Neural cell (in vitro differentiated cells): ENCODE results near the gene FKBP2. TPM values are rescaled to one million over a fixed set of nuclear protein-coding genes. Genes with fewer than 3 reads are reported as not detected.

Experiments
- H2AFZ ChIP-seq: fragments of 200-600, 300-800 bp; sonication (generic), shearing (Covaris generic); 2 replicates; pipeline ENCODE4 v1.6.0; 2014; ENCODE audit warnings: low read depth, mild to moderate bottlenecking, antibody characterized with exemption, low read length, moderate library complexity
- H3F3A ChIP-seq: fragments of 200-600 bp; shearing (Covaris generic); 2 replicates; pipeline ENCODE4 v1.6.1; 2016; ENCODE audit warnings: mild to moderate bottlenecking, moderate library complexity, mixed read lengths, antibody characterized with exemption, low read length; ENCODE audit not compliant: insufficient read depth, poor library complexity, severe bottlenecking
- H3K27ac ChIP-seq: fragments of 200-600, 300-800 bp; sonication (generic), shearing (Covaris generic); 2 replicates; pipeline ENCODE4 v1.5.1; 2014; ENCODE audit warnings: mild to moderate bottlenecking, low read length, moderate library complexity
- H3K27me3 ChIP-seq: fragments of 300-800, 200-600 bp; sonication (generic), shearing (Covaris generic); 2 replicates; pipeline ENCODE4 v1.6.0; 2014; ENCODE audit warnings: mild to moderate bottlenecking, low read depth, low read length, moderate library complexity; ENCODE audit not compliant: insufficient read depth
- H3K36me3 ChIP-seq: fragments of 300-800, 200-600 bp; sonication (generic), shearing (Covaris generic); 2 replicates; pipeline ENCODE4 v1.5.1; 2014; ENCODE audit warnings: mild to moderate bottlenecking, antibody characterized with exemption, low read length, moderate library complexity; ENCODE audit not compliant: insufficient read depth
- H3K4me2 ChIP-seq: fragments of 300-800, 200-600 bp; sonication (generic), shearing (Covaris generic); 2 replicates; pipeline ENCODE4 v1.6.0; 2014; ENCODE audit warnings: mild to moderate bottlenecking, low read length
- H3K4me3 ChIP-seq: fragments of 300-800, 200-600 bp; sonication (generic), shearing (Covaris generic); 2 replicates; pipeline ENCODE4 v1.5.1; 2014; ENCODE audit warnings: mild to moderate bottlenecking, low read length, moderate library complexity
- H3K79me2 ChIP-seq: fragments of 200-600 bp; shearing (Covaris generic); replicated peaks from 2 replicates; pipeline ENCODE4 v1.6.0; 2014; ENCODE audit warnings: mild to moderate bottlenecking, low read length, moderate library complexity; ENCODE audit not compliant: insufficient read depth
- H3K9ac ChIP-seq: fragments of 300-800, 200-600 bp; sonication (generic), shearing (Covaris generic); 2 replicates; pipeline ENCODE4 v1.6.1; 2016; ENCODE audit warnings: mild to moderate bottlenecking, low read length, mixed read lengths
- H3K9me2 ChIP-seq: fragments of 200-600 bp; shearing (Covaris generic); 2 replicates; pipeline ENCODE4 v1.6.1; 2016; ENCODE audit warnings: mild to moderate bottlenecking, low read length, mixed read lengths; ENCODE audit not compliant: insufficient read depth
- H3K9me3 ChIP-seq: fragments of 200-600, 300-800 bp; sonication (generic), shearing (Covaris generic); 2 replicates; pipeline ENCODE4 v1.6.1; 2016; ENCODE audit warnings: mild to moderate bottlenecking, mixed run types, low read length, moderate library complexity, mixed read lengths
- H4K20me1 ChIP-seq: fragments of 200-600 bp; shearing (Covaris generic); 2 replicates; pipeline ENCODE4 v1.6.1; 2016; ENCODE audit warnings: mild to moderate bottlenecking, mixed run types; ENCODE audit not compliant: insufficient read depth
- CTCF ChIP-seq: fragments of 450-650 bp; IDR thresholded peaks from 2 replicates; pipeline ENCODE4 v1.5.1; 2014; ENCODE audit warnings: antibody characterized with exemption, mild to moderate bottlenecking, moderate library complexity; ENCODE audit not compliant: poor library complexity, severe bottlenecking
- EP300 ChIP-seq: fragments of 450-650 bp; conservative IDR thresholded peaks from 2 replicates; pipeline ENCODE4 v1.6.1; 2014; ENCODE audit warnings: antibody characterized with exemption, mild to moderate bottlenecking, moderate library complexity; ENCODE audit not compliant: poor library complexity, severe bottlenecking
- EZH2 ChIP-seq: fragments of 200-600, 300-800 bp; shearing (Covaris generic), sonication (generic); IDR thresholded peaks from 2 replicates; pipeline ENCODE4 v1.6.1; 2014; ENCODE audit warnings: antibody characterized with exemption, low read length, borderline replicate concordance, mild to moderate bottlenecking; ENCODE audit not compliant: insufficient read depth, poor library complexity, severe bottlenecking
- MXI1 ChIP-seq: fragments of 450-650 bp; conservative IDR thresholded peaks from 2 replicates; pipeline ENCODE4 v1.6.1; 2014; ENCODE audit warnings: antibody characterized with exemption, mild to moderate bottlenecking; ENCODE audit not compliant: poor library complexity, severe bottlenecking
- POLR2AphosphoS5 ChIP-seq: IDR thresholded peaks from 2 replicates; pipeline ENCODE4 v1.6.1; 2012
- RAD21 ChIP-seq: fragments of 450-650 bp; conservative IDR thresholded peaks from 2 replicates; pipeline ENCODE4 v1.6.1; 2014; ENCODE audit warnings: antibody characterized with exemption, mild to moderate bottlenecking, moderate library complexity
- REST ChIP-seq: IDR thresholded peaks from 2 replicates; pipeline ENCODE4 v1.6.1; 2012; ENCODE audit warnings: borderline replicate concordance
- SMC3 ChIP-seq: fragments of 450-650 bp; conservative IDR thresholded peaks from 2 replicates; pipeline ENCODE4 v1.6.1; 2014; ENCODE audit warnings: antibody characterized with exemption, mild to moderate bottlenecking, moderate library complexity; ENCODE audit not compliant: poor library complexity
- TAF1 ChIP-seq: IDR thresholded peaks from 2 replicates; pipeline ENCODE4 v1.6.1; 2012; ENCODE audit warnings: low read depth
- polyA plus RNA-seq: library from polyadenylated mRNA; depleted of rRNA; stranded (reverse); fragments of >200 nt; gene quantifications from 2 replicates; pipeline ENCODE4 v1.2.3, GENCODE V29; 2014

FKBP2 gene
- polyA plus RNA-seq, 1 donor from 2014 or later: 47.4 TPM

GRCh38 chr11:64253481-64253880 is 12.6 kb downstream of the FKBP2 start:
- no peak overlapping the region for H2AFZ ChIP-seq
- no peaks in the 10 kb centered on the region for H3K79me2 ChIP-seq
- no peaks in the 10 kb centered on the region for H4K20me1 ChIP-seq
- H3K27me3 ChIP-seq: peaks cover 8% of the 10 kb centered on the region
- H3K4me3 ChIP-seq: no peak overlapping the region
- no peaks in the 10 kb centered on the region for H3F3A ChIP-seq
- no peak overlapping the region for H3K27ac ChIP-seq
- H3K9me3 ChIP-seq: no peaks in the 10 kb centered on the region
- H3K9me2 ChIP-seq: no peaks in the 10 kb centered on the region
- no peaks in the 10 kb centered on the region for H3K36me3 ChIP-seq
- H3K9ac ChIP-seq: no peak overlapping the region
- no peak for TF ChIP-seq POLR2AphosphoS5
- TF ChIP-seq CTCF: no peak
- TF ChIP-seq EP300: no peak
- no peak for TF ChIP-seq SMC3
- no peak for TF ChIP-seq TAF1
- TF ChIP-seq REST: no peak
- TF ChIP-seq RAD21: no peak
- TF ChIP-seq EZH2: no peak
- no peak for TF ChIP-seq MXI1
- no peak overlapping the region for H3K4me2 ChIP-seq

GRCh38 chr11:64254326-64254725 is 13.4 kb downstream of the FKBP2 start:
- H3K79me2 ChIP-seq: no peaks in the 10 kb centered on the region
- no peak overlapping the region for H3K9ac ChIP-seq
- H3K27me3 ChIP-seq: peaks cover 8% of the 10 kb centered on the region
- no peak overlapping the region for H3K4me3 ChIP-seq
- no peaks in the 10 kb centered on the region for H3F3A ChIP-seq
- no peak overlapping the region for H3K27ac ChIP-seq
- no peaks in the 10 kb centered on the region for H4K20me1 ChIP-seq
- H3K4me2 ChIP-seq: no peak overlapping the region
- no peaks in the 10 kb centered on the region for H3K36me3 ChIP-seq
- H2AFZ ChIP-seq: no peak overlapping the region
- TF ChIP-seq REST (no peak), TAF1 (no peak), MXI1 (no peak), EP300 (no peak), RAD21 (no peak), SMC3 (no peak), EZH2 (no peak), CTCF (no peak), POLR2AphosphoS5 (no peak)
- no peaks in the 10 kb centered on the region for H3K9me2 ChIP-seq
- no peaks in the 10 kb centered on the region for H3K9me3 ChIP-seq
